ENCODE measurements around the gene TMEM82. TPM values are rescaled to one million over a fixed set of nuclear protein-coding genes. Genes with fewer than 3 reads are reported as not detected.

Gene TMEM82
- total and polyA plus RNA-seq, 12 donors, result 0.14 TPM; not detected in 11

GRCh38 chr1:15734901-15735300 lies 7.4 kb upstream of the TMEM82 start:
- no peak for TF ChIP-seq POLR2A (IDR thresholded peaks at IDR 0.05)
- intact Hi-C loops (cut with DNase I), result loop anchor here in 1 of 2 donors (5.0 kb wide), 1 partner anchor 53 kb away; the partner anchor contains the start of gene PLEKHM2
- Histone ChIP-seq H3K27me3 (no peaks in the 10 kb centered on the region), H3K27ac (peak overlapping the region in 2 of 5 donors; percentile 77 to 88), H3K36me3 (replicated peaks in 1 of 2) (peaks cover 0 to 52% of the 10 kb centered on the region in 2 donors), H3K4me3 (no peak overlapping the region), H3K4me1 (replicated peaks in 1 of 2) (peaks cover 18 to 29% of the 10 kb centered on the region in 2 donors), H3K9me3 (replicated peaks in 1 of 3) (no peaks in the 10 kb centered on the region)
- no peak for DNase-seq
- WGBS, 4 donors, result 82 to 92% (median 86%) methylated on average over 7 to 17 of the region's 17 CpGs

GRCh38 chr1:15735304-15736037 lies 6.8 kb upstream of the TMEM82 start:
- H3K36me3 ChIP-seq (replicated peaks in 1 of 2), result peaks cover 0 to 46% of the 10 kb centered on the region in 2 donors

GRCh38 chr1:15736038-15736891 lies 6.0 kb upstream of the TMEM82 start, which contains the start of gene SLC25A34:
TSS of gene SLC25A34 (plus strand) at chr1:15736258. CDS start at chr1:15736486, 228 bp downstream.
- H3K27ac ChIP-seq, result peak within 1 kb of the TSS; percentile 28 to 88 (median 60)
- H3K9me3 ChIP-seq (replicated peaks in 1 of 3), result no peaks in the 10 kb centered on the region
- no peak within 1 kb of the TSS for H3K4me3 ChIP-seq
- peaks cover 0 to 38% of the 10 kb centered on the region in 2 donors for H3K36me3 ChIP-seq (replicated peaks in 1 of 2)
- no peaks in the 10 kb centered on the region for H3K27me3 ChIP-seq
- H3K4me1 ChIP-seq (replicated peaks in 1 of 2), result peaks cover 18 to 32% of the 10 kb centered on the region in 2 donors
- 48 to 63% (median 56%) methylated on average over 6 to 35 of the region's 35 CpGs for WGBS, 4 donors
- DNase-seq, result peak; percentile 77 to 90 (median 86)
- intact Hi-C loops (cut with DNase I), result loop anchor here in 1 of 2 donors (5.0 kb wide), 1 partner anchor 54 kb away; the partner anchor contains the start of gene PLEKHM2
- TF ChIP-seq POLR2A (IDR thresholded peaks at IDR 0.05) (peak in 1 of 2 donors; percentile 37), CTCF (IDR thresholded peaks at IDR 0.05) (no peak)

More at GRCh38 chr1:15735304-15736037, 6.8 kb upstream of the TMEM82 start:
- Histone ChIP-seq H3K9me3 (replicated peaks in 1 of 3) (no peaks in the 10 kb centered on the region), H3K4me3 (no peak overlapping the region), H3K27me3 (no peaks in the 10 kb centered on the region), H3K4me1 (replicated peaks in 1 of 2) (peaks cover 18 to 29% of the 10 kb centered on the region in 2 donors), H3K27ac (peak overlapping the region; percentile 28 to 88 (median 60))
- WGBS, 4 donors, result 47 to 73% (median 63%) methylated on average over 9 to 12 of the region's 12 CpGs
- DNase-seq, result peak in 2 of 7 donors; percentile 30 to 48
- intact Hi-C loops (cut with DNase I), result loop anchor here in 1 of 2 donors (5.0 kb wide), 1 partner anchor 53 kb away; the partner anchor contains the start of gene PLEKHM2
- TF ChIP-seq POLR2A (IDR thresholded peaks at IDR 0.05), result no peak
- no peak for TF ChIP-seq CTCF (IDR thresholded peaks at IDR 0.05)

- Histone ChIP-seq H3K4me1 (replicated peaks in 1 of 2) (peaks cover 18 to 36% of the 10 kb centered on the region in 2 donors), H3K9me3 (replicated peaks in 1 of 3) (no peaks in the 10 kb centered on the region), H3K4me3 (no peak overlapping the region), H3K36me3 (replicated peaks in 1 of 2) (peaks cover 0 to 32% of the 10 kb centered on the region in 2 donors), H3K27me3 (no peaks in the 10 kb centered on the region), H3K27ac (peak overlapping the region in 3 of 5 donors; percentile 28 to 88 (median 77))
- WGBS, 4 donors, result 41 to 73% (median 52%) methylated on average over 4 to 6 of the region's 6 CpGs
- intact Hi-C loops (cut with DNase I), result loop anchor here in 1 of 2 donors (5.0 kb wide), 1 partner anchor 55 kb away; the partner anchor contains the start of gene PLEKHM2
- no peak for TF ChIP-seq POLR2A (IDR thresholded peaks at IDR 0.05)
- TF ChIP-seq CTCF (IDR thresholded peaks at IDR 0.05), result no peak
- no peak for DNase-seq
Measured at GRCh38 chr1:15736892-15737261, 5.4 kb upstream of the TMEM82 start.
